Ascending aorta (tissue), 2 donors: ENCODE measurements around the gene FANK1. TPM values are rescaled to one million over a fixed set of nuclear protein-coding genes. Genes with fewer than 3 reads are reported as not detected.

Experiments used
- DNase-seq, 2 donors: peaks; one replicate each; pipeline ENCODE4 v3.0.0-alpha.2; 2019; ENCODE audit warnings: low spot score in 2 of 2
- H3K27ac ChIP-seq, 2 donors: fragments of 200-600 bp; sonication (generic); one replicate each; pipeline ENCODE4 v1.5.1; 2016 to 2017; ENCODE audit warnings: mild to moderate bottlenecking in 1 of 2
- H3K27me3 ChIP-seq: fragments of 200-600 bp; sonication (generic); one replicate; pipeline ENCODE4 v1.5.1; 2017
- H3K36me3 ChIP-seq, 2 donors: fragments of 200-600 bp; sonication (generic); one replicate each; pipeline ENCODE4 v1.5.1; 2016
- H3K4me1 ChIP-seq, 2 donors: fragments of 200-600 bp; sonication (generic); one replicate each; pipeline ENCODE4 v1.5.1; 2016 to 2017; ENCODE audit warnings: mild to moderate bottlenecking in 1 of 2
- H3K4me3 ChIP-seq, 2 donors: fragments of 200-600 bp; sonication (generic); one replicate each; pipeline ENCODE4 v1.5.1; 2016 to 2017; ENCODE audit warnings: mild to moderate bottlenecking in 1 of 2
- H3K9me3 ChIP-seq, 2 donors: fragments of 200-600 bp; sonication (generic); one replicate each; pipeline ENCODE4 v1.5.1; 2016
- CTCF ChIP-seq, 3 experiments: fragments of 200-600 bp in 2 of 3; fragments of 450-650 bp in 1 of 3; sonication (generic) in 2 of 3; IDR thresholded peaks; one replicate each; pipeline ENCODE4 v1.5.1; 2016 to 2019; ENCODE audit warnings: antibody characterized with exemption in 3 of 3, mild to moderate bottlenecking in 1 of 3, moderate library complexity in 1 of 3
- intact Hi-C: fragments of 100-400 bp; cut with DNase I; formaldehyde crosslinking; loops from one replicate; pipeline ENCODE4 v1.15.1; 2023
- total RNA-seq: library from RNA; depleted of rRNA; stranded (reverse); fragments of >200 nt; gene quantifications from one replicate; pipeline ENCODE4 v1.1.0, GENCODE V29; 2016

Gene FANK1
- total RNA-seq, 1 donor from 2014 or later: not detected

DNA sequence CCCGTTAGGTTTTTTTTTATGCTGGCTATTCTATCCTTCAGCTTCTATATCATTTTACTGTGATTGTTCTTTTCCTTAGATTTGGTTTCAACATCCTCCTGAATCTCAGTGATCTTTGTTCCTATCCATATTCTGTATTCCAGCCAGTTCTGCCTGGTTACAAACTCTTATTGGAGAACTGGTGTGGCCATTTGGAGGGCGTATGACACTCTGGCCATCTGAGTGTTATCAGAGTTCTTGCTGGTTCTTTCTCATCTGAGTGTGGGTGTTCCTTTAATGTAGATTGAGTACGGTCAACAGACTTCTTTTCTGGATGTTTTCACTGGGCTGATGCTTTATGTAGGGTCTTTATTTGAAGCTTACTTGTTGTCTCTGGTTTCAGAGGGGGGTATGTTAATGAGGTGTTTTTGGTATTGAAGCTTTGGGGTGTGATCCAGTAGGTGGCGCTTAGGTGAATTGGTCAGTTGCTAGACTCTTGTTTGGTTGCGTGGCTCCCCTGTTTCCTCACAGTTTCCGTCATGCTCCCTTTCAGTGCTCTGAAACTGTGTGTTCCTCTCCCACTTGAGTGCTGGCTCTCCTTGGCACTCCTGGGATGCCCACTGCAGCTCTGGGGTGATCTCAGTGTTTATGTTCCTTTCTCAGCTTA lies 80.7 kb downstream of the FANK1 start:
- no peaks in the 10 kb centered on the region for H3K9me3 ChIP-seq
- TF ChIP-seq CTCF (IDR thresholded peaks at IDR 0.05): no peak
- intact Hi-C loops: no loop called here
- no peak overlapping the region for H3K27ac ChIP-seq
- H3K36me3 ChIP-seq: no peaks in the 10 kb centered on the region
- H3K27me3 ChIP-seq: no peaks in the 10 kb centered on the region
- no peak for DNase-seq
- no peaks in the 10 kb centered on the region for H3K4me1 ChIP-seq
- H3K4me3 ChIP-seq: no peak overlapping the region

DNA sequence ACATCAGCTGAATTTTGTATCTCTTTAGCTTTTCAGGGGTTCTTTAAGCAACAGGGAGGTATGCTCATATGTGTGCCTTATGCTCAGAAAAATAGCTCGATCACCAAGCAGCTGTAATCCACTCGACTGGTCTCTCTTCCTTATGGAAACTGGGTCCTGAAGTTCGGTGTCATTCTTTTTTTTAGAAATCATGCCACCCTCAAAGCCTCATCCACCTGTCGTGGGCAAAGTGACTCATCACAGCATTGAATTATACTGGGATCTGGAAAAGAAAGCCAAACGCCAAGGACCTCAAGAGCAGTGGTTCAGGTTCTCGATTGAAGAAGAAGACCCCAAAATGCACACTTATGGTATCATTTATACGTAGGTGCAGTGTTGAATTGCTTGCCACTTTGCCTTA lies 83.6 kb downstream of the FANK1 start:
- Histone ChIP-seq H3K9me3 (no peaks in the 10 kb centered on the region), H3K4me3 (no peak overlapping the region), H3K4me1 (no peaks in the 10 kb centered on the region), H3K27me3 (no peaks in the 10 kb centered on the region), H3K36me3 (no peaks in the 10 kb centered on the region), H3K27ac (no peak overlapping the region)
- no peak for DNase-seq
- no peak for TF ChIP-seq CTCF (IDR thresholded peaks at IDR 0.05)
- intact Hi-C loops: loop anchor here (5.0 to 10.0 kb wide), 2 partner anchors 115 to 322 kb away; no protein-coding TSS in a partner anchor

DNA sequence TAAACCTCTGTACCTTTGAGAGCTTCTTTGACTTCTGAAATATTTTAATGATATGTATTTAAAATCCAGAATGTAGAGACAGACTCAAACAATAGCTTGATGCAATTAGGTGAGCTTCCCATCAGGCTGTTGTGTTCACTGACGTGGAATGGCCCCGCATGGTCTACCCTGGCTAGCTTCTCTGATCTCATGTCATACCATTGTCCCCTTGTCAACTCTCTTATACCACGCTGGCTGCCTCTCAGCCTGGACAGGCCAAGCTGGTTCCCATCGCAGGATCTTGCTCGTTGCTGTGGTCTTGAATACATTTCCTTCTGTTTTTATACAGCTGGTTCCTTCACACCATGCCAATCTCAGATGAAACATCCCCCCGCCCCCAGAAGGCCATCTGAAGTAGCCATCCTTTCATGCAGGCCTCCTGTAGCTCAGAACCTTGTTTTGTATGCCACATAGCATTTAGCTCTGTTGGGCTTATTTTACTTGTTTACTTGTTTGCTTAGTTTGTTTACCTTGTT lies 84.2 kb downstream of the FANK1 start:
- DNase-seq: no peak
- no peaks in the 10 kb centered on the region for H3K4me1 ChIP-seq
- H3K4me3 ChIP-seq: no peak overlapping the region
- no peaks in the 10 kb centered on the region for H3K9me3 ChIP-seq
- no peak overlapping the region for H3K27ac ChIP-seq
- no peaks in the 10 kb centered on the region for H3K27me3 ChIP-seq
- TF ChIP-seq CTCF (IDR thresholded peaks at IDR 0.05): no peak
- H3K36me3 ChIP-seq: no peaks in the 10 kb centered on the region
- intact Hi-C loops: loop anchor here (5.0 to 10.0 kb wide), 2 partner anchors 114 to 322 kb away; no protein-coding TSS in a partner anchor

- no peaks in the 10 kb centered on the region for H3K36me3 ChIP-seq
- TF ChIP-seq CTCF (IDR thresholded peaks at IDR 0.05): peak; percentile 59 to 70 (median 60)
- H3K4me3 ChIP-seq: no peak overlapping the region
- intact Hi-C loops: loop anchor here (1.0 to 10.0 kb wide), 4 partner anchors 112 to 522 kb away; no protein-coding TSS in a partner anchor
- no peak overlapping the region for H3K27ac ChIP-seq
- H3K9me3 ChIP-seq: no peaks in the 10 kb centered on the region
- DNase-seq: no peak
- H3K27me3 ChIP-seq: no peaks in the 10 kb centered on the region
- no peaks in the 10 kb centered on the region for H3K4me1 ChIP-seq
Observed at GRCh38 chr10:125982260-125982948, 86.0 kb downstream of the FANK1 start.

- TF ChIP-seq CTCF (IDR thresholded peaks at IDR 0.05): no peak
- Histone ChIP-seq H3K9me3 (no peaks in the 10 kb centered on the region), H3K4me3 (no peak overlapping the region), H3K27ac (no peak overlapping the region), H3K36me3 (no peaks in the 10 kb centered on the region), H3K4me1 (no peaks in the 10 kb centered on the region), H3K27me3 (no peaks in the 10 kb centered on the region)
- intact Hi-C loops: loop anchor here (2.0 to 10.0 kb wide), 3 partner anchors 112 to 522 kb away; no protein-coding TSS in a partner anchor
- DNase-seq: no peak
Observed at GRCh38 chr10:125983161-125983560, 86.8 kb downstream of the FANK1 start.
